Stomach (tissue), 4 donors: Measurements from ENCODE around the gene TBC1D30.

Source experiments
- EP300 ChIP-seq: sonication (generic); formaldehyde crosslinking; IDR thresholded peaks from one replicate; pipeline ENCODE4 v1.6.1; 2017; ENCODE audit warnings: antibody characterized with exemption
- POLR2A ChIP-seq, 4 donors: fragments of 450-650 bp; IDR thresholded peaks; one replicate each; pipeline ENCODE4 v1.6.1; 2016; ENCODE audit warnings: antibody characterized with exemption in 4 of 4, control low read depth in 2 of 4, mild to moderate bottlenecking in 1 of 4, moderate library complexity in 1 of 4
- POLR2AphosphoS5 ChIP-seq, 3 donors: sonication (generic); formaldehyde crosslinking; IDR thresholded peaks; one replicate each; pipeline ENCODE4 v1.6.1; 2016; ENCODE audit warnings: antibody characterized with exemption in 3 of 3
- TF ChIP-seq, protein P1 (sequence below), 7 experiments: fragments of 450-650 bp in 4 of 7; fragments of 200-600 bp in 3 of 7; sonication (generic) in 3 of 7; IDR thresholded peaks; one replicate each; pipeline ENCODE4 v1.5.1; 2016 to 2019; ENCODE audit warnings: antibody characterized with exemption in 7 of 7, control low read depth in 2 of 7, mild to moderate bottlenecking in 1 of 7

DNA sequence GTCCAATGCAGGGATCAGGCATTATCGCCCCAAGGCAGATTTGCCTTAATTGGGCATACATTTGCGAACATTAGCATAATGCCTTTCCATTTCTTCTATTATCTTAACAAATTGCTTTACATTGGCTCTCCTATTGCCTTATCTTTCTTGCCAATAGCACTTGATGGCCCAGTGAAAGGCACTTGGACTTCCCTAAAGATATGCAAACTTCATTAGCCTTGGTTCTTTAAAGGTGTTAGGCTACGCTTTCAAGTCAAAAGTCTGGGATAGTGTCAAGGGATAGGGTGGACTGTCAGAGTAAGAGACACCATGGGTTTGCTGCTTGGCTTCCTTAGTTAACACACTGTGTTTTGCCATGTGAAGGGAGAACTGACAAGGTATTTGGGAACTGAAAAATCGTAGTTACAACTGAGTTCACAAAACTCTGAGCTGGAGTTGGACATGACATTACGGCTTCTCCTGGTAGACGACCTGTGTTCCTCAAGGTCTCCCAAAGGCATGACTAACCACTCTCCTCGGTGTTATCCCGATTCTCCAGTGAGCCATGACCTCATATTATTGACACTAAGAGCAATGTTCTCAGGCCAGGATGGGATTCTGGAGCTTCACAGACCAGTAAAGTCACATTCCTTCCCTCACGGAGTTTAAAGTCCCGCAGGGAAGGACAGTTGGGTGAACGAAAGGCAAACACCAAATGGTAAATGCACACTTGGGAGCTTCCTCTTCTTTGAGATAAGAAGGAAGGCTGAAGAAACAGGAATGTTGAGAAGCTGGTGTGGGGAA is 65.2 kb downstream of the TBC1D30 start:
- TF ChIP-seq, protein P1, sequence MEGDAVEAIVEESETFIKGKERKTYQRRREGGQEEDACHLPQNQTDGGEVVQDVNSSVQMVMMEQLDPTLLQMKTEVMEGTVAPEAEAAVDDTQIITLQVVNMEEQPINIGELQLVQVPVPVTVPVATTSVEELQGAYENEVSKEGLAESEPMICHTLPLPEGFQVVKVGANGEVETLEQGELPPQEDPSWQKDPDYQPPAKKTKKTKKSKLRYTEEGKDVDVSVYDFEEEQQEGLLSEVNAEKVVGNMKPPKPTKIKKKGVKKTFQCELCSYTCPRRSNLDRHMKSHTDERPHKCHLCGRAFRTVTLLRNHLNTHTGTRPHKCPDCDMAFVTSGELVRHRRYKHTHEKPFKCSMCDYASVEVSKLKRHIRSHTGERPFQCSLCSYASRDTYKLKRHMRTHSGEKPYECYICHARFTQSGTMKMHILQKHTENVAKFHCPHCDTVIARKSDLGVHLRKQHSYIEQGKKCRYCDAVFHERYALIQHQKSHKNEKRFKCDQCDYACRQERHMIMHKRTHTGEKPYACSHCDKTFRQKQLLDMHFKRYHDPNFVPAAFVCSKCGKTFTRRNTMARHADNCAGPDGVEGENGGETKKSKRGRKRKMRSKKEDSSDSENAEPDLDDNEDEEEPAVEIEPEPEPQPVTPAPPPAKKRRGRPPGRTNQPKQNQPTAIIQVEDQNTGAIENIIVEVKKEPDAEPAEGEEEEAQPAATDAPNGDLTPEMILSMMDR (IDR thresholded peaks at IDR 0.05) = no peak
- TF ChIP-seq POLR2AphosphoS5 (IDR thresholded peaks at IDR 0.05) (no peak), POLR2A (IDR thresholded peaks at IDR 0.05) (no peak), EP300 (no peak)
